ENCODE results near the gene FZR1.

Gene FZR1

DNA sequence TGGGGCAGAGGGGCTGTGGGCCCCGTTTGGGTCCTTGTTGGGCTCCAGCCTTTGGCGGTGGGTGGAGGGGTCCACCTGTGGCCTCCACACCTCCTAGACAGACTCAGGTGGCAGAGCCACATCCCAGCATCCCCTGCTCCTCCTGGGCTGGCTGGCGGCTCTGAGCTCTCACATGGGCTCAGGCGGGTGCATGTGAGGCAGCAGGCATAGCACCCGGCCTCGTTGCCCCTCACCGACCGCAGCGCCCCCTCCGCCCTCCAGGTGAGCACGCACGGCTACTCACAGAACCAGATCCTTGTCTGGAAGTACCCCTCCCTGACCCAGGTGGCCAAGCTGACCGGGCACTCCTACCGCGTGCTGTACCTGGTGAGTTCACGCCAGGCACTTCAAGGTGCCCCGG lies 26.9 kb downstream of the FZR1 start:
- H3K27me3 ChIP-seq (ENCODE audit: control insufficient read depth in 3 of 3, insufficient read depth in 3 of 3, low read depth in 1 of 3, low read length in 3 of 3) = no peaks in the 10 kb centered on the region
- H2AFZ ChIP-seq (ENCODE audit: low read length) = no peak overlapping the region
- no peak overlapping the region for H3K4me2 ChIP-seq (ENCODE audit: insufficient read depth, low read length, poor library complexity, severe bottlenecking)
- no peak overlapping the region for H2BK15ac ChIP-seq (ENCODE audit: low read length)
- H3K4me3 ChIP-seq (ENCODE audit: low read length in 2 of 2) = no peak overlapping the region
- peaks cover 49 to 81% of the 10 kb centered on the region in 2 donors for H3K36me3 ChIP-seq (replicated peaks in 1 of 2; ENCODE audit: control insufficient read depth in 2 of 2, insufficient read depth in 2 of 2, low read length in 2 of 2)
- no peak overlapping the region for H2BK12ac ChIP-seq (ENCODE audit: low read length)
- no peak overlapping the region for H3K4ac ChIP-seq (ENCODE audit: low read length)
- H3K9ac ChIP-seq (ENCODE audit: low read depth, low read length, poor library complexity) = no peak overlapping the region
- no CpG with 5 or more reads among the region's 17 CpGs for WGBS, 2 donors (ENCODE audit: extremely low coverage in 2 of 2, insufficient read length in 2 of 2, insufficient replicate concordance in 1 of 2)
- no peak overlapping the region for H3K18ac ChIP-seq (ENCODE audit: low read length)
- no peak overlapping the region for H2BK120ac ChIP-seq (ENCODE audit: low read depth, low read length)
- peaks cover 4% of the 10 kb centered on the region for H3K79me1 ChIP-seq (ENCODE audit: low read depth, low read length)
- H2AK5ac ChIP-seq (ENCODE audit: low read depth, low read length) = no peak overlapping the region
- H3K14ac ChIP-seq (ENCODE audit: low read length) = no peak overlapping the region
- no peaks in the 10 kb centered on the region for H3K9me3 ChIP-seq (replicated peaks in 1 of 2; ENCODE audit: control insufficient read depth in 2 of 2, insufficient read depth in 1 of 2, low read depth in 1 of 2, low read length in 2 of 2)
- H4K91ac ChIP-seq (ENCODE audit: low read depth, low read length, poor library complexity) = no peak overlapping the region
- H3K27ac ChIP-seq (replicated peaks; ENCODE audit: low read length) = no peak overlapping the region
- no peak overlapping the region for H4K8ac ChIP-seq (ENCODE audit: low read depth, low read length)
- DNase-seq (ENCODE audit: low spot score) = no peak
- peak overlapping the region; percentile 20 for H3K23ac ChIP-seq (ENCODE audit: low read depth, low read length, poor library complexity)
- no peak overlapping the region for H2BK5ac ChIP-seq (ENCODE audit: low read length)
- H3K4me1 ChIP-seq (ENCODE audit: control insufficient read depth in 2 of 2, insufficient read depth in 1 of 2, low read depth in 1 of 2, low read length in 2 of 2) = no peaks in the 10 kb centered on the region

DNA sequence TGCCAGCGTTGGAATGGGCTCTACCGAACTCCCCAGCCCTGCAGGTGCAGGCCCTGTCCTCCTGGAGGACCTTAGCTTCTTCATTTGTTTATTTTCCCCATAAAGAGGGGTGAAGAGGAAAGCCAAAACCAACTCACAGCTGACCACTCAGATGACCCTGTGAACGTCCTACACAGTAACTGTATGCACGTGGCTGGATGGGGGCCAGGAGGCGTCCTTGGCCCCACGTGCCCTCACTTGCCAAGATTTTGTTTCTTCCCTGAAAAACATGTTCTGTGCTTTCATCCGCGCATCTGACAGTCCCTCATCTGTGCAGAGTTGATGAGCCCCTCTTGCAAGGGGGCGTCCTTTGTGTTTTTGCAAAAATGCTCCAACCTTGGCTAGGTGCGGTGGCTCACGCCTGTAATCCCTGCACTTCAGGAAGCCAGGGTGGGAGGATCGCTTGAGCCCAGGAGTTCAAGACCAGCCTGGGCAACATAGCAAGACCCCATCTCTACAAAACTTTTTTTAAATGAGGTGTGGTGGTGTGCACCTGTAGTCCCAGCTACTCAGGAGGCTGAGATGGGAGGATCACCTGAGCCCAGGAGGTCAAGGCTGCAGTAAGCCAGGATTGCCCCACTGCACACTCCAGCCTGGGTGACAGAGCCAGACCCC lies 27.6 kb downstream of the FZR1 start:
- no peak overlapping the region for H2BK120ac ChIP-seq (ENCODE audit: low read depth, low read length)
- H3K9ac ChIP-seq (ENCODE audit: low read depth, low read length, poor library complexity) = no peak overlapping the region
- H3K79me1 ChIP-seq (ENCODE audit: low read depth, low read length) = peaks cover 3% of the 10 kb centered on the region
- no peak overlapping the region for H3K14ac ChIP-seq (ENCODE audit: low read length)
- no peak overlapping the region for H2BK12ac ChIP-seq (ENCODE audit: low read length)
- no peak overlapping the region for H2AFZ ChIP-seq (ENCODE audit: low read length)
- H3K23ac ChIP-seq (ENCODE audit: low read depth, low read length, poor library complexity) = no peak overlapping the region
- no peak overlapping the region for H3K4ac ChIP-seq (ENCODE audit: low read length)
- H3K36me3 ChIP-seq (replicated peaks in 1 of 2; ENCODE audit: control insufficient read depth in 2 of 2, insufficient read depth in 2 of 2, low read length in 2 of 2) = peaks cover 49 to 81% of the 10 kb centered on the region in 2 donors
- H3K27me3 ChIP-seq (ENCODE audit: control insufficient read depth in 3 of 3, insufficient read depth in 3 of 3, low read depth in 1 of 3, low read length in 3 of 3) = no peaks in the 10 kb centered on the region
- H3K9me3 ChIP-seq (replicated peaks in 1 of 2; ENCODE audit: control insufficient read depth in 2 of 2, insufficient read depth in 1 of 2, low read depth in 1 of 2, low read length in 2 of 2) = no peaks in the 10 kb centered on the region
- no peak overlapping the region for H2BK15ac ChIP-seq (ENCODE audit: low read length)
- H2AK5ac ChIP-seq (ENCODE audit: low read depth, low read length) = no peak overlapping the region
- no peak overlapping the region for H3K4me3 ChIP-seq (ENCODE audit: low read length in 2 of 2)
- H3K4me1 ChIP-seq (ENCODE audit: control insufficient read depth in 2 of 2, insufficient read depth in 1 of 2, low read depth in 1 of 2, low read length in 2 of 2) = peaks cover under 1% of the 10 kb centered on the region in 2 donors
- DNase-seq (ENCODE audit: low spot score) = no peak
- H4K8ac ChIP-seq (ENCODE audit: low read depth, low read length) = no peak overlapping the region
- no CpG with 5 or more reads among the region's 12 CpGs for WGBS, 2 donors (ENCODE audit: extremely low coverage in 2 of 2, insufficient read length in 2 of 2, insufficient replicate concordance in 1 of 2)
- H2BK5ac ChIP-seq (ENCODE audit: low read length) = no peak overlapping the region
- H3K4me2 ChIP-seq (ENCODE audit: insufficient read depth, low read length, poor library complexity, severe bottlenecking) = no peak overlapping the region
- H3K27ac ChIP-seq (replicated peaks; ENCODE audit: low read length) = no peak overlapping the region
- H4K91ac ChIP-seq (ENCODE audit: low read depth, low read length, poor library complexity) = no peak overlapping the region
- H3K18ac ChIP-seq (ENCODE audit: low read length) = no peak overlapping the region

DNA sequence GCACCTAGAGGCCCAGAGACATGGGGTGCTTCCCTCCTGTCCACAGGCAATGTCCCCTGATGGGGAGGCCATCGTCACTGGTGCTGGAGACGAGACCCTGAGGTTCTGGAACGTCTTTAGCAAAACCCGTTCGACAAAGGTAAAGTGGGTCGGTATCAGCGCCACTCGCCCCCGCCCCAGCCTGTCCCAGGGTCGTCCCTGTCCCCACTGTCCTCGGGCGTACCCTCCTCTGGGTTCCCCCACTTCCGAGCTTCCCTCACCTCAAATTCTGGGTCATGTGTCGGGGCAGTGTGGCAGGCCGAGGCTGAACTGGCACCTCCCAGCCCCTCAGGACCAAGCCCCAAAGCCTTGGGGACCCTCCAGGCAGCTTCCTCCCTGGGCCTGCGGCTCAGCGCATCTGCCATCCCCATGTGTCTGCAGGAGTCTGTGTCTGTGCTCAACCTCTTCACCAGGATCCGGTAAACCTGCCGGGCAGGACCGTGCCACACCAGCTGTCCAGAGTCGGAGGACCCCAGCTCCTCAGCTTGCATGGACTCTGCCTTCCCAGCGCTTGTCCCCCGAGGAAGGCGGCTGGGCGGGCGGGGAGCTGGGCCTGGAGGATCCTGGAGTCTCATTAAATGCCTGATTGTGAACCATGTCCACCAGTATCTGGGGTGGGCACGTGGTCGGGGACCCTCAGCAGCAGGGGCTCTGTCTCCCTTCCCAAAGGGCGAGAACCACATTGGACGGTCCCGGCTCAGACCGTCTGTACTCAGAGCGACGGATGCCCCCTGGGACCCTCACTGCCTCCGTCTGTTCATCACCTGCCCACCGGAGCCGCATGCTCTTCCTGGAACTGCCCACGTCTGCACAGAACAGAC lies 28.5 kb downstream of the FZR1 start:
- Histone ChIP-seq H3K14ac (ENCODE audit: low read length) (no peak overlapping the region), H3K36me3 (replicated peaks in 1 of 2; ENCODE audit: control insufficient read depth in 2 of 2, insufficient read depth in 2 of 2, low read length in 2 of 2) (peaks cover 51 to 82% of the 10 kb centered on the region in 2 donors), H3K27ac (replicated peaks; ENCODE audit: low read length) (no peak overlapping the region), H4K8ac (ENCODE audit: low read depth, low read length) (no peak overlapping the region), H3K79me1 (ENCODE audit: low read depth, low read length) (peaks cover 4% of the 10 kb centered on the region), H3K4me2 (ENCODE audit: insufficient read depth, low read length, poor library complexity, severe bottlenecking) (no peak overlapping the region), H3K4me1 (ENCODE audit: control insufficient read depth in 2 of 2, insufficient read depth in 1 of 2, low read depth in 1 of 2, low read length in 2 of 2) (peaks cover 6 to 8% of the 10 kb centered on the region in 2 donors), H3K23ac (ENCODE audit: low read depth, low read length, poor library complexity) (peak overlapping the region; percentile 80), H2BK5ac (ENCODE audit: low read length) (peak overlapping the region; percentile 39), H3K4ac (ENCODE audit: low read length) (no peak overlapping the region), H3K4me3 (ENCODE audit: low read length in 2 of 2) (no peak overlapping the region), H2BK120ac (ENCODE audit: low read depth, low read length) (no peak overlapping the region), H2AK5ac (ENCODE audit: low read depth, low read length) (no peak overlapping the region), H3K9ac (ENCODE audit: low read depth, low read length, poor library complexity) (no peak overlapping the region), H2BK12ac (ENCODE audit: low read length) (no peak overlapping the region), H4K91ac (ENCODE audit: low read depth, low read length, poor library complexity) (no peak overlapping the region), H3K9me3 (replicated peaks in 1 of 2; ENCODE audit: control insufficient read depth in 2 of 2, insufficient read depth in 1 of 2, low read depth in 1 of 2, low read length in 2 of 2) (no peaks in the 10 kb centered on the region), H3K18ac (ENCODE audit: low read length) (no peak overlapping the region), H2BK15ac (ENCODE audit: low read length) (no peak overlapping the region), H2AFZ (ENCODE audit: low read length) (no peak overlapping the region), H3K27me3 (ENCODE audit: control insufficient read depth in 3 of 3, insufficient read depth in 3 of 3, low read depth in 1 of 3, low read length in 3 of 3) (no peaks in the 10 kb centered on the region)
- no CpG with 5 or more reads among the region's 38 CpGs for WGBS, 2 donors (ENCODE audit: extremely low coverage in 2 of 2, insufficient read length in 2 of 2, insufficient replicate concordance in 1 of 2)
- DNase-seq (ENCODE audit: low spot score) = no peak

DNA sequence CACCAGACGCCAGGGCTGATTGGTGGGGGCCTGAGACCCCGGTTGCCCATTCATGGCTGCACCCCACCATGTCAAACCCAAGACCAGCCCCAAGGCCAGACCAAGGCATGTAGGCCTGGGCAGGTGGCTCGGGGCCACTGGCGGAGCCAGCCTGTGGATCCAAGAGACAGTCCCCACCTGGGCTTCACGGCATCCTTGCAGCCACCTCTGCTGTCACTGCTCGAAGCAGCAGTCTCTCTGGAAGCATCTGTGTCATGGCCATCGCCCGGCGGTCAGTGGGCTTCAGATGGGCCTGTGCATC lies 29.1 kb downstream of the FZR1 start:
- Histone ChIP-seq H2BK15ac (ENCODE audit: low read length) (no peak overlapping the region), H3K4me2 (ENCODE audit: insufficient read depth, low read length, poor library complexity, severe bottlenecking) (no peak overlapping the region), H2AK5ac (ENCODE audit: low read depth, low read length) (no peak overlapping the region), H3K79me1 (ENCODE audit: low read depth, low read length) (peaks cover 4% of the 10 kb centered on the region), H2BK120ac (ENCODE audit: low read depth, low read length) (no peak overlapping the region), H3K14ac (ENCODE audit: low read length) (no peak overlapping the region), H3K9ac (ENCODE audit: low read depth, low read length, poor library complexity) (peak overlapping the region; percentile 21), H3K4me1 (ENCODE audit: control insufficient read depth in 2 of 2, insufficient read depth in 1 of 2, low read depth in 1 of 2, low read length in 2 of 2) (peaks cover 6 to 8% of the 10 kb centered on the region in 2 donors), H2AFZ (ENCODE audit: low read length) (no peak overlapping the region), H3K4ac (ENCODE audit: low read length) (no peak overlapping the region), H3K4me3 (ENCODE audit: low read length in 2 of 2) (no peak overlapping the region), H4K91ac (ENCODE audit: low read depth, low read length, poor library complexity) (no peak overlapping the region), H3K27me3 (ENCODE audit: control insufficient read depth in 3 of 3, insufficient read depth in 3 of 3, low read depth in 1 of 3, low read length in 3 of 3) (no peaks in the 10 kb centered on the region), H3K27ac (replicated peaks; ENCODE audit: low read length) (no peak overlapping the region), H3K18ac (ENCODE audit: low read length) (no peak overlapping the region), H2BK12ac (ENCODE audit: low read length) (no peak overlapping the region), H3K23ac (ENCODE audit: low read depth, low read length, poor library complexity) (peak overlapping the region; percentile 80), H2BK5ac (ENCODE audit: low read length) (peak overlapping the region; percentile 39), H3K9me3 (replicated peaks in 1 of 2; ENCODE audit: control insufficient read depth in 2 of 2, insufficient read depth in 1 of 2, low read depth in 1 of 2, low read length in 2 of 2) (no peaks in the 10 kb centered on the region), H4K8ac (ENCODE audit: low read depth, low read length) (peak overlapping the region; percentile 82), H3K36me3 (replicated peaks in 1 of 2; ENCODE audit: control insufficient read depth in 2 of 2, insufficient read depth in 2 of 2, low read length in 2 of 2) (peaks cover 51 to 88% of the 10 kb centered on the region in 2 donors)
- WGBS, 2 donors (ENCODE audit: extremely low coverage in 2 of 2, insufficient read length in 2 of 2, insufficient replicate concordance in 1 of 2) = no CpG with 5 or more reads among the region's 9 CpGs
- no peak for DNase-seq (ENCODE audit: low spot score)
